Prostate gland (tissue), 2 donors: Measurements from ENCODE around the gene PTCHD1. TPM values are rescaled to one million over a fixed set of nuclear protein-coding genes. Genes with fewer than 3 reads are reported as not detected.

ENCODE experiments used
- DNase-seq: peaks from one replicate; pipeline ENCODE4 v3.0.0-alpha.2; 2019; ENCODE audit warnings: low spot score
- H3K27ac ChIP-seq, 2 donors: fragments of 200-600 bp; sonication (generic); 2 replicates each; pipeline ENCODE4 v1.5.1; 2017 to 2019
- H3K27me3 ChIP-seq: fragments of 200-600 bp; sonication (generic); replicated peaks from 2 replicates; pipeline ENCODE4 v1.5.1; 2019; ENCODE audit not compliant: insufficient read depth
- H3K36me3 ChIP-seq, 2 donors: fragments of 200-600 bp; sonication (generic); 1 replicate in 1 of 2; 2 replicates in 1 of 2; pipeline versions ENCODE4 v1.5.1 to v1.8.1; 2017 to 2019
- H3K4me1 ChIP-seq: fragments of 200-600 bp; sonication (generic); replicated peaks from 2 replicates; pipeline ENCODE4 v1.5.1; 2019
- H3K4me3 ChIP-seq, 2 donors: fragments of 200-600 bp; sonication (generic); 2 replicates each; pipeline ENCODE4 v1.5.1; 2017 to 2019
- H3K9me3 ChIP-seq: fragments of 200-600 bp; sonication (generic); 2 replicates; pipeline ENCODE4 v1.5.1; 2017
- CTCF ChIP-seq, 4 experiments: fragments of 200-600 bp in 2 of 4; fragments of 450-650 bp in 2 of 4; sonication (generic) in 2 of 4; IDR thresholded peaks; 1 replicate in 3 of 4; 2 replicates in 1 of 4; pipeline ENCODE4 v1.5.1; 2016 to 2019; ENCODE audit warnings: antibody characterized with exemption in 4 of 4, mild to moderate bottlenecking in 2 of 4, moderate library complexity in 2 of 4
- POLR2A ChIP-seq: fragments of 450-650 bp; IDR thresholded peaks from one replicate; pipeline ENCODE4 v1.6.1; 2016; ENCODE audit warnings: antibody characterized with exemption, mild to moderate bottlenecking
- POLR2AphosphoS5 ChIP-seq: sonication (generic); formaldehyde crosslinking; IDR thresholded peaks from one replicate; pipeline ENCODE4 v1.6.1; 2017; ENCODE audit warnings: antibody characterized with exemption
- WGBS: methylation state at CpG from one replicate; pipeline ENCODE4 v1.1.5; 2018; 5-methylcytosine and 5-hydroxymethylcytosine counted together
- intact Hi-C: fragments of 100-400 bp; cut with DNase I; formaldehyde crosslinking; loops from one replicate; pipeline ENCODE4 v1.14.2; 2022
- total RNA-seq, 2 donors: library from RNA; depleted of rRNA; stranded (reverse); fragments of >200 nt; gene quantifications; one replicate each; pipeline ENCODE4 v1.1.0, GENCODE V29; 2016

Gene PTCHD1
- total RNA-seq, 2 donors from 2014 or later, result 1.6 to 5.3 TPM

GRCh38 chrX:23331701-23332100, 2.9 kb upstream of the PTCHD1 start:
- no peaks in the 10 kb centered on the region for H3K4me1 ChIP-seq
- H3K9me3 ChIP-seq, result no peaks in the 10 kb centered on the region
- H3K27me3 ChIP-seq, result no peaks in the 10 kb centered on the region
- no peak for TF ChIP-seq POLR2AphosphoS5
- no peak for TF ChIP-seq POLR2A
- no peak for TF ChIP-seq CTCF (IDR thresholded peaks at IDR 0.05)
- no peak for DNase-seq
- intact Hi-C loops, result loop anchor here (10.0 kb wide), 1 partner anchor 1197 kb away; no protein-coding TSS in a partner anchor
- WGBS, result 11% methylated on average over 11 of the region's 11 CpGs
- H3K36me3 ChIP-seq, result no peaks in the 10 kb centered on the region
- H3K27ac ChIP-seq, result no peak overlapping the region
- H3K4me3 ChIP-seq, result no peak overlapping the region

GRCh38 chrX:23332101-23332887, 2.4 kb upstream of the PTCHD1 start:
- intact Hi-C loops, result loop anchor here (10.0 kb wide), 1 partner anchor 1197 kb away; no protein-coding TSS in a partner anchor
- no peak for TF ChIP-seq POLR2AphosphoS5
- TF ChIP-seq POLR2A, result no peak
- TF ChIP-seq CTCF (IDR thresholded peaks at IDR 0.05), result no peak
- Histone ChIP-seq H3K4me3 (no peak overlapping the region), H3K27ac (no peak overlapping the region), H3K9me3 (no peaks in the 10 kb centered on the region), H3K27me3 (no peaks in the 10 kb centered on the region), H3K36me3 (no peaks in the 10 kb centered on the region), H3K4me1 (no peaks in the 10 kb centered on the region)
- DNase-seq, result peak; percentile 6
- WGBS, result 2% methylated on average over 39 of the region's 42 CpGs

- DNase-seq, result no peak
- no peaks in the 10 kb centered on the region for H3K36me3 ChIP-seq
- no peaks in the 10 kb centered on the region for H3K9me3 ChIP-seq
- WGBS, result 0% methylated on average over 38 of the region's 75 CpGs
- peak overlapping the region in 1 of 2 donors; percentile 30 for H3K27ac ChIP-seq
- TF ChIP-seq POLR2AphosphoS5 (no peak), POLR2A (no peak), CTCF (IDR thresholded peaks at IDR 0.05) (no peak)
- intact Hi-C loops, result loop anchor here (10.0 kb wide), 1 partner anchor 1198 kb away; no protein-coding TSS in a partner anchor
- H3K4me1 ChIP-seq, result no peaks in the 10 kb centered on the region
- no peaks in the 10 kb centered on the region for H3K27me3 ChIP-seq
- peak overlapping the region; percentile 25 to 29 for H3K4me3 ChIP-seq
Observed at GRCh38 chrX:23332888-23333821, 1.5 kb upstream of the PTCHD1 start.

GRCh38 chrX:23333842-23334520, 668 bp upstream of the PTCHD1 start:
- under 1% methylated on average over 26 of the region's 54 CpGs for WGBS
- DNase-seq, result peak; percentile 12
- Histone ChIP-seq H3K4me1 (no peaks in the 10 kb centered on the region), H3K9me3 (no peaks in the 10 kb centered on the region), H3K27ac (peak overlapping the region in 1 of 2 donors; percentile 30), H3K27me3 (no peaks in the 10 kb centered on the region), H3K36me3 (no peaks in the 10 kb centered on the region), H3K4me3 (peak overlapping the region; percentile 25 to 29)
- TF ChIP-seq POLR2AphosphoS5 (no peak), POLR2A (no peak), CTCF (IDR thresholded peaks at IDR 0.05) (no peak)
- intact Hi-C loops, result loop anchor here (10.0 kb wide), 1 partner anchor 1199 kb away; no protein-coding TSS in a partner anchor
